IMR-90 (cell line): Measurements from ENCODE around the gene NEDD4L. TPM values are rescaled to one million over a fixed set of nuclear protein-coding genes. Genes with fewer than 3 reads are reported as not detected.

Source experiments
- ATAC-seq: fragments of 200-7000 bp; cut with Tn5 transposase; 2 replicates; pipeline ENCODE4 v1.9.1; 2020; ENCODE audit warnings: low read depth, mild to moderate bottlenecking, moderate library complexity
- BruUV-seq: library from RNA; stranded (reverse); fragments of 400-500 nt; replicated peaks from 2 replicates; lab custom pipeline; 2021; lab: Mats Ljungman, UMichigan
- CTCF ChIA-PET: fragments of 300-600 bp; formaldehyde crosslinking; extraction: SDS; loops from one replicate; lab custom pipeline; 2021; ENCODE audit warnings: antibody characterized with exemption; lab: Yijun Ruan, JAX
- POLR2A ChIA-PET: fragments of 300-600 bp; sonication (Branson Sonifier 250); formaldehyde crosslinking; loops from one replicate; lab custom pipeline; 2022; ENCODE audit warnings: antibody characterized with exemption; ENCODE audit not compliant: unreplicated experiment; lab: Charles Lee
- DNase-seq: peaks from one replicate; pipeline ENCODE4 v3.0.0; 2013
- H2AFZ ChIP-seq: replicated peaks from 2 replicates; pipeline ENCODE3; 2013; ENCODE audit warnings: low read length, mild to moderate bottlenecking; ENCODE audit not compliant: poor library complexity
- H2AK5ac ChIP-seq: 2 replicates; pipeline ENCODE4 v1.6.1; 2013; ENCODE audit warnings: low read depth, low read length, inconsistent platforms
- H2AK9ac ChIP-seq: replicated peaks from 2 replicates; pipeline ENCODE3; 2013; ENCODE audit warnings: mild to moderate bottlenecking, low read depth, low read length, moderate library complexity; ENCODE audit not compliant: poor library complexity
- H2BK120ac ChIP-seq: 2 replicates; pipeline ENCODE4 v1.6.1; 2013; ENCODE audit warnings: low read depth, low read length, inconsistent platforms
- H2BK15ac ChIP-seq: 3 replicates; pipeline ENCODE4 v1.6.1; 2013; ENCODE audit warnings: low read depth, low read length, inconsistent platforms
- H2BK20ac ChIP-seq: 2 replicates; pipeline ENCODE4 v1.6.1; 2013; ENCODE audit warnings: low read depth, mild to moderate bottlenecking, inconsistent platforms, low read length, moderate library complexity
- H2BK5ac ChIP-seq: 2 replicates; pipeline ENCODE4 v1.6.1; 2013; ENCODE audit warnings: mild to moderate bottlenecking, low read depth, low read length, inconsistent platforms; ENCODE audit not compliant: poor library complexity, severe bottlenecking
- H3K14ac ChIP-seq: replicated peaks from 2 replicates; pipeline ENCODE4 v1.6.1; 2013; ENCODE audit warnings: low read depth, low read length, inconsistent platforms
- H3K18ac ChIP-seq: 2 replicates; pipeline ENCODE4 v1.6.1; 2013; ENCODE audit warnings: low read depth, low read length, control low read depth
- H3K23ac ChIP-seq: 2 replicates; pipeline ENCODE4 v1.6.1; 2013; ENCODE audit warnings: low read depth, low read length, inconsistent platforms
- H3K27ac ChIP-seq: 2 replicates; pipeline ENCODE4 v1.5.1; 2013; ENCODE audit warnings: mild to moderate bottlenecking, control low read depth, low read length; ENCODE audit not compliant: insufficient read depth
- H3K27me3 ChIP-seq: 2 replicates; pipeline ENCODE4 v1.6.1; 2013; ENCODE audit warnings: low read length; ENCODE audit not compliant: control insufficient read depth, insufficient read depth
- H3K36me3 ChIP-seq: 2 replicates; pipeline ENCODE4 v1.6.1; 2013; ENCODE audit warnings: low read length, mixed read lengths; ENCODE audit not compliant: control insufficient read depth, insufficient read depth
- H3K4ac ChIP-seq: 2 replicates; pipeline ENCODE4 v1.6.1; 2013; ENCODE audit warnings: low read depth, low read length, inconsistent platforms
- H3K4me1 ChIP-seq: 2 replicates; pipeline ENCODE4 v1.6.1; 2013; ENCODE audit warnings: low read length, mixed read lengths; ENCODE audit not compliant: control insufficient read depth, insufficient read depth
- H3K4me2 ChIP-seq: 2 replicates; pipeline ENCODE4 v1.6.1; 2013; ENCODE audit warnings: low read depth, mild to moderate bottlenecking, control low read depth, low read length, moderate library complexity
- H3K4me3 ChIP-seq: 2 replicates; pipeline ENCODE4 v1.5.1; 2013; ENCODE audit warnings: low read depth, mild to moderate bottlenecking, control low read depth, low read length, moderate library complexity; ENCODE audit not compliant: insufficient read depth
- H3K56ac ChIP-seq: 2 replicates; pipeline ENCODE4 v1.6.1; 2013; ENCODE audit warnings: low read length, inconsistent platforms; ENCODE audit not compliant: insufficient read depth; ENCODE audit errors: extremely low read depth
- H3K79me1 ChIP-seq, 2 experiments: 2 replicates each; pipeline ENCODE4 v1.6.1; 2013; ENCODE audit warnings: low read length in 2 of 2, inconsistent platforms in 1 of 2, low read depth in 1 of 2
- H3K9ac ChIP-seq: 2 replicates; pipeline ENCODE4 v1.6.1; 2013; ENCODE audit warnings: low read depth, low read length, control low read depth
- H3K9me1 ChIP-seq: 2 replicates; pipeline ENCODE4 v1.6.1; 2013; ENCODE audit warnings: low read length, inconsistent platforms; ENCODE audit not compliant: insufficient read depth
- H3K9me3 ChIP-seq: 2 replicates; pipeline ENCODE4 v1.6.1; 2013; ENCODE audit warnings: low read length; ENCODE audit not compliant: control insufficient read depth, insufficient read depth
- H4K20me1 ChIP-seq: 2 replicates; pipeline ENCODE4 v1.6.1; 2013; ENCODE audit warnings: low read length, inconsistent platforms; ENCODE audit not compliant: insufficient read depth
- H4K5ac ChIP-seq: 2 replicates; pipeline ENCODE4 v1.6.1; 2013; ENCODE audit warnings: mild to moderate bottlenecking, low read depth, low read length, control low read depth
- H4K8ac ChIP-seq, 2 experiments: 2 replicates each; pipeline ENCODE4 v1.6.1; 2013; ENCODE audit warnings: low read depth in 2 of 2, low read length in 2 of 2, control low read depth in 1 of 2, inconsistent platforms in 1 of 2
- H4K91ac ChIP-seq: 2 replicates; pipeline ENCODE4 v1.6.1; 2013; ENCODE audit warnings: low read depth, low read length, inconsistent platforms; ENCODE audit not compliant: insufficient read depth
- FOS ChIP-seq: fragments of 150-350 bp; IDR thresholded peaks from 2 replicates; pipeline ENCODE4 v1.6.1; 2016; ENCODE audit warnings: low read depth, low read length
- MAFK ChIP-seq: IDR thresholded peaks from 2 replicates; pipeline ENCODE4 v1.6.1; 2012; ENCODE audit warnings: low read depth, low read length, improper control_type of control experiment
- POLR2A ChIP-seq: IDR thresholded peaks from 2 replicates; pipeline ENCODE4 v1.6.1; 2012; ENCODE audit warnings: mild to moderate bottlenecking, low read depth, low read length
- RCOR1 ChIP-seq: IDR thresholded peaks from 2 replicates; pipeline ENCODE4 v1.6.1; 2012; ENCODE audit warnings: mild to moderate bottlenecking, low read length, improper control_type of control experiment; ENCODE audit not compliant: insufficient replicate concordance
- WGBS, 2 experiments: methylation state at CpG; one replicate each; pipeline versions ENCODE4 v1.1.5 to v1.1.7; 2013; ENCODE audit warnings: missing lambda C conversion rate in 2 of 2; ENCODE audit not compliant: insufficient read length in 1 of 2; ENCODE audit errors: extremely low coverage in 2 of 2; 5-methylcytosine and 5-hydroxymethylcytosine counted together
- dilution Hi-C: fragments of 300-500 bp; cut with HindIII; formaldehyde crosslinking; loops from one replicate; pipeline ENCODE4 v1.14.3; 2018; ENCODE audit warnings: low sequenced_read_pairs; ENCODE audit not compliant: unreplicated experiment
- in situ Hi-C: fragments of 300-500 bp; cut with MboI; formaldehyde crosslinking; loops from 3 replicates; pipeline ENCODE4 v1.14.3; 2019; ENCODE audit warnings: low sequenced_read_pairs, inconsistent platforms, mixed read lengths
- intact Hi-C: fragments of 100-400 bp; cut with micrococcal nuclease; formaldehyde crosslinking; loops from 2 replicates; pipeline ENCODE4 v1.10.0; 2022
- polyA plus RNA-seq, 3 experiments: library from polyadenylated mRNA; depleted of rRNA; stranded (reverse); fragments of >200 nt; gene quantifications; 2 replicates each; pipeline ENCODE4 v1.2.3, GENCODE V29; 2012; ENCODE audit warnings: low replicate concordance in 1 of 3
- total RNA-seq: library from RNA; depleted of rRNA; stranded (reverse); fragments of >200 nt; gene quantifications from 2 replicates; pipeline ENCODE4 v1.2.3, GENCODE V29; 2012

NEDD4L gene
- total and polyA plus RNA-seq, 2 of the 4 experiments (the other 2 are of a cell fraction): 10.0 to 10.9 TPM

- ChIA-PET POLR2A (no interaction called here), CTCF (no interaction called here)
- H3K79me1 ChIP-seq: no peaks in the 10 kb centered on the region
- no peak overlapping the region for H2AFZ ChIP-seq
- ATAC-seq (no peak), DNase-seq (peak; percentile 41)
- H2BK15ac ChIP-seq: no peak overlapping the region
- H3K4ac ChIP-seq: no peak overlapping the region
- H2AK5ac ChIP-seq: no peak overlapping the region
- H3K4me1 ChIP-seq: peaks cover 5% of the 10 kb centered on the region
- dilution Hi-C loops: no loop called here
- no peaks in the 10 kb centered on the region for H3K9me1 ChIP-seq
- H4K20me1 ChIP-seq: no peaks in the 10 kb centered on the region
- no peak overlapping the region for H3K9ac ChIP-seq
- peaks cover 9% of the 10 kb centered on the region for H3K9me3 ChIP-seq
- H3K14ac ChIP-seq: no peak overlapping the region
- H2AK9ac ChIP-seq: no peak overlapping the region
- no peaks in the 10 kb centered on the region for H3K36me3 ChIP-seq
- H3K27me3 ChIP-seq: peaks cover 14% of the 10 kb centered on the region
- H3K4me2 ChIP-seq: no peak overlapping the region
- H3K27ac ChIP-seq: no peak overlapping the region
- H3K18ac ChIP-seq: no peak overlapping the region
- no peak overlapping the region for H3K4me3 ChIP-seq
- no peak overlapping the region for H4K8ac ChIP-seq
- H4K91ac ChIP-seq: no peak overlapping the region
- H2BK20ac ChIP-seq: no peak overlapping the region
- in situ Hi-C loops: no loop called here
- no peak overlapping the region for H2BK120ac ChIP-seq
- TF ChIP-seq FOS (no peak), RCOR1 (no peak), POLR2A (no peak), MAFK (no peak)
- H3K56ac ChIP-seq: no peak overlapping the region
- intact Hi-C loops: no loop called here
- BruUV-seq: no TSS peak
- H3K23ac ChIP-seq: no peak overlapping the region
- no peak overlapping the region for H4K5ac ChIP-seq
- H2BK5ac ChIP-seq: no peak overlapping the region
- WGBS, 2 experiments: no CpG with 5 or more reads among the region's 4 CpGs
These were observed 256.8 kb downstream of the NEDD4L start for GRCh38 chr18:58300867-58301266.
